ENCODE results near the gene MINDY4. TPM values are rescaled to one million over a fixed set of nuclear protein-coding genes. Genes with fewer than 3 reads are reported as not detected.

Gene MINDY4
- total RNA-seq, 3 donors from 2014 or later (not counting 1 experiment from before 2014, with no cell fraction given): 1.1 to 1.7 (median 1.1) TPM

GRCh38 chr7:30908681-30909080, 137.5 kb downstream of the MINDY4 start:
- Mint-ChIP-seq H3K4me1 (no peaks in the 10 kb centered on the region), H3K9me3 (no peaks in the 10 kb centered on the region), H3K27me3 (ENCODE audit: low read depth in 2 of 2) (peaks cover 0 to 5% of the 10 kb centered on the region in 2 donors), H3K36me3 (no peaks in the 10 kb centered on the region), H3K4me3 (no peak overlapping the region), H3K27ac (no peak overlapping the region)
- no peaks in the 10 kb centered on the region for H3K36me3 ChIP-seq (ENCODE audit: control insufficient read depth, insufficient read depth, low read length)
- DNase-seq (no peak), ATAC-seq (no peak)
- TF ChIP-seq CTCF (IDR thresholded peaks at IDR 0.05): no peak
- no peaks in the 10 kb centered on the region for H3K9me3 ChIP-seq (ENCODE audit: control insufficient read depth, insufficient read depth, low read length)
- H3K27ac ChIP-seq (ENCODE audit: low read length): no peak overlapping the region
- H3K4me3 ChIP-seq (ENCODE audit: low read length): no peak overlapping the region
- WGBS (ENCODE audit: insufficient coverage): 91% methylated on average over 10 of the region's 10 CpGs
- H3K27me3 ChIP-seq (ENCODE audit: control insufficient read depth, insufficient read depth, low read length): no peaks in the 10 kb centered on the region
- no peaks in the 10 kb centered on the region for H3K4me1 ChIP-seq (ENCODE audit: control insufficient read depth, insufficient read depth, low read length)
- intact Hi-C loops (cut with micrococcal nuclease): no loop called here

- intact Hi-C loops (cut with micrococcal nuclease): no loop called here
- Mint-ChIP-seq H3K27me3 (ENCODE audit: low read depth in 2 of 2) (peaks cover 0 to 5% of the 10 kb centered on the region in 2 donors), H3K4me3 (no peak overlapping the region), H3K9me3 (no peaks in the 10 kb centered on the region), H3K36me3 (no peaks in the 10 kb centered on the region), H3K4me1 (no peaks in the 10 kb centered on the region), H3K27ac (no peak overlapping the region)
- Histone ChIP-seq H3K4me3 (ENCODE audit: low read length) (no peak overlapping the region), H3K27me3 (ENCODE audit: control insufficient read depth, insufficient read depth, low read length) (no peaks in the 10 kb centered on the region), H3K27ac (ENCODE audit: low read length) (no peak overlapping the region), H3K9me3 (ENCODE audit: control insufficient read depth, insufficient read depth, low read length) (no peaks in the 10 kb centered on the region), H3K36me3 (ENCODE audit: control insufficient read depth, insufficient read depth, low read length) (no peaks in the 10 kb centered on the region), H3K4me1 (ENCODE audit: control insufficient read depth, insufficient read depth, low read length) (no peaks in the 10 kb centered on the region)
- 89% methylated on average over 6 of the region's 6 CpGs for WGBS (ENCODE audit: insufficient coverage)
- no peak for TF ChIP-seq CTCF (IDR thresholded peaks at IDR 0.05)
- DNase-seq: no peak
- ATAC-seq: no peak
Measured at GRCh38 chr7:30909431-30909830, 138.2 kb downstream of the MINDY4 start.

- Histone ChIP-seq H3K36me3 (ENCODE audit: control insufficient read depth, insufficient read depth, low read length) (no peaks in the 10 kb centered on the region), H3K4me3 (ENCODE audit: low read length) (no peak overlapping the region), H3K27me3 (ENCODE audit: control insufficient read depth, insufficient read depth, low read length) (no peaks in the 10 kb centered on the region), H3K27ac (ENCODE audit: low read length) (no peak overlapping the region), H3K9me3 (ENCODE audit: control insufficient read depth, insufficient read depth, low read length) (no peaks in the 10 kb centered on the region), H3K4me1 (ENCODE audit: control insufficient read depth, insufficient read depth, low read length) (no peaks in the 10 kb centered on the region)
- Mint-ChIP-seq H3K4me1 (no peaks in the 10 kb centered on the region), H3K27me3 (ENCODE audit: low read depth in 2 of 2) (peaks cover 0 to 5% of the 10 kb centered on the region in 2 donors), H3K9me3 (no peaks in the 10 kb centered on the region), H3K27ac (no peak overlapping the region), H3K36me3 (no peaks in the 10 kb centered on the region), H3K4me3 (no peak overlapping the region)
- DNase-seq: no peak
- intact Hi-C loops (cut with micrococcal nuclease): no loop called here
- no peak for TF ChIP-seq CTCF (IDR thresholded peaks at IDR 0.05)
- ATAC-seq: no peak
- 88% methylated on average over 11 of the region's 11 CpGs for WGBS (ENCODE audit: insufficient coverage)
Measured at GRCh38 chr7:30910411-30911073, 139.3 kb downstream of the MINDY4 start.

GRCh38 chr7:30911133-30911532, 139.9 kb downstream of the MINDY4 start:
- Histone ChIP-seq H3K4me3 (ENCODE audit: low read length) (no peak overlapping the region), H3K27me3 (ENCODE audit: control insufficient read depth, insufficient read depth, low read length) (no peaks in the 10 kb centered on the region), H3K27ac (ENCODE audit: low read length) (no peak overlapping the region), H3K36me3 (ENCODE audit: control insufficient read depth, insufficient read depth, low read length) (no peaks in the 10 kb centered on the region), H3K9me3 (ENCODE audit: control insufficient read depth, insufficient read depth, low read length) (no peaks in the 10 kb centered on the region), H3K4me1 (ENCODE audit: control insufficient read depth, insufficient read depth, low read length) (no peaks in the 10 kb centered on the region)
- peaks cover 0 to 5% of the 10 kb centered on the region in 2 donors for H3K27me3 Mint-ChIP-seq (ENCODE audit: low read depth in 2 of 2)
- no peaks in the 10 kb centered on the region for H3K9me3 Mint-ChIP-seq
- H3K36me3 Mint-ChIP-seq: no peaks in the 10 kb centered on the region
- DNase-seq (no peak), ATAC-seq (no peak)
- no peaks in the 10 kb centered on the region for H3K4me1 Mint-ChIP-seq
- H3K4me3 Mint-ChIP-seq: no peak overlapping the region
- no peak overlapping the region for H3K27ac Mint-ChIP-seq
- intact Hi-C loops (cut with micrococcal nuclease): no loop called here
- TF ChIP-seq CTCF (IDR thresholded peaks at IDR 0.05): no peak
- WGBS (ENCODE audit: insufficient coverage): 82% methylated on average over 11 of the region's 11 CpGs
